ENCODE data around the gene SUV39H2.
"Not testable (repeated sequence)": the region's sequence is repeated elsewhere in the genome, so short reads cannot be mapped to it uniquely, and the experiment has no call there.

SUV39H2 gene

DNA sequence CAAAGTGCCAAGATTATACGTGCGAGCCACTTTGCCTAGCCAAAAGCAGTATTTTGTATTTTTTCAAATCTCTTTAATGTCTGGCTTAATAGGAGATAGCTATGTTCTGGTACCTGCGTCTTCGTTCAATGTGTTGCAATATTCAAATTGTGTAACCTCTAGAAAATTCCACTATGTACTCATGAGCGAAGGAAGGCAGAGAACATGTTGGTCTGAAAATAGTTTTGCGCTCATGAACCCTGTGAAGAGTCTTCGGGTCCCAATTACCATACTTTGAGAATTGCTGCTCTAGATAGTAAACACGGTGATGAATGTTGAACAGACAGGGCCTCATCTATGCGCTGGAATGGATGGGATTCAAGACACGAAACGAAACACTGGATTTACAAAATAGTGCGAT is 2.7 kb upstream of the SUV39H2 start:
- DNase-seq = no peak

DNA sequence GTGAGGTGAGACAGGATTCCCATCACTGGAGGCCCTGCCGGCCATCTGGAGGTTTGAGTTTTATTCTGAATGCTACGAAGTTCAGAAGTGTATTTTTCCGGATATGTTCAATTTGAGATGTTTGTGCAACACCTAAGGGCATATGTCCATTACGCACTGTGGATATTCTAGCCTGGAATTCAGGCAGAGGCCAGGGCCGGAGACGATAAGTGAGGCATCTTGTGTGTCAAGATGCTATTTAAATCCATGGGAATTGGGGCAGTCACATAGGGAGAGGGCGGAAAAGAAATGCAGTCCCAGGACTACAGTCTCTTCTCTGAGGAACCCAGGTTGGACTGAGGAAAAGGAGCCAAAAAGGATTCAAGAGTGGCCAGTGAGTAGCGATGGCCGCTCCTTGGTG is 1.9 kb upstream of the SUV39H2 start:
- DNase-seq = no peak

DNA sequence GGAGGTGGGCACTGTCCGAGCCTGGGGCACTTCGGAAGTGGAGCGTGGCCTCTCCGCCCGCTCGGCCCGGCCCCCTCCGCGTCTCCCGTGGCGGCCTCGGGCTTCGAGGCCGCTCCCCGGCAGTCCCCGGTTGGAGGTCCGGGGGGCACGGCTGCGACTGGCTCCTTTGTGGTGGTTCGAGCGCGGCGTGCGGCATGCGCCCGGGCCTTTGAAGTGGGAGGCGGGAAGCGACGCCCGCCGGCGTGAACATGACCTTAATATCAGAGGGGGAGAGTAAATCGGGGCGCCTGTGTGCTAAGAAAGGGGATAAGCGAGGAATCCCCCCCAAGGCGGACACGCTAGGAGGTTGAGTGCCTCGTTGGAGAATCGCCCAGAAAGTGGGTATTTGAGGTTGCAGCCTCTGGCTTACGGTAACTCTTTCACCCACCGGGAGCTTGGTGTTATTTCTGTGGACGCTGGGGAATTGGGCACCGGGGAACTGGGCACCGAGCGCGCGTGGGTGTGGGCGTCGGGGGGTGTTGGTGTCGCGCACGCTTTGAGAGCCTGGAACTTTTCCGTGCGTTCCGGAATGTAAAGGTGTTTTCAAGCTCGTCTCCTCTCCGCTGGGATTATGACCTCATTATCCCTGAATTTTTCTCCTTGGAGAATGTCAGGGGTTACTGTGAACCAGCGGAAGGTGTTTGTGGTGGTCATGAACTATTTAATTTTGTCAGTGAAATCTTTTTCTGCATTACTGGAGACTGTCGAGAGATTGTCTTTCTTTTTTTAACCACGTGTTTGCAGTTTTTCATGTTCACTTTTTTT is 660 bp downstream of the SUV39H2 start:
- peak; percentile 32 for DNase-seq

DNA sequence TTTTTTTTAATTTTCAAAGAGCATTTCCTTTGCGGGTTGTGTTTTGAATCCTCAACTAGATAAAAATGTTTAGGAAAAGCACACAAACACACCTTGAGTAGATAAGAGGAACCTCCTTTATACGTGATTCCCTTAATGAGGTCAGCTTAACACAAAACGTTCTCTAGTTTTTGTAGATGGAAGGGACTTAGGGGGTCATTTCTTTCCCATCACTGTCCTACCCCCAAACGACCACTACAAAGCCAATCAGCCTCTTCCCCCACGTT is 1.2 kb downstream of the SUV39H2 start:
- no peak for DNase-seq

DNA sequence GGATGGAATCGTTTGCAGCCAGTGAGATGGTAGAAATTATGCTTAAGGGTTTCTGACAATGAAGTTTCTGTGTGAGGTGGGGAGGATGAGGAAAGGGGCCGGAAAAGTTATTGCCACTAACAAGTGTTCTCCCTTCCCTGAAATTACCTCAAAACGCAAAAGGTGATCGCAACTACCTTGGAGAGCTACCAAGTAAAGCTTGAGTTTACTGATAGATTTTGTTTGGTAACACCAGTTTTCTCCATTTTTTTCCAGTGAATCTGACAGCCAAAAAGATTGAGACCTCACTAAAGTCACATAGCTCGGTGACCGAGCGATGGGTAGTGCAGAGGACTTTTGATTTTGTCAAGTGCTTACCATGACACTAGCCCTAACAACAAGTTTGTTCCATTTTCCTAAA is 1.6 kb downstream of the SUV39H2 start:
- DNase-seq = peak; percentile 26

DNA sequence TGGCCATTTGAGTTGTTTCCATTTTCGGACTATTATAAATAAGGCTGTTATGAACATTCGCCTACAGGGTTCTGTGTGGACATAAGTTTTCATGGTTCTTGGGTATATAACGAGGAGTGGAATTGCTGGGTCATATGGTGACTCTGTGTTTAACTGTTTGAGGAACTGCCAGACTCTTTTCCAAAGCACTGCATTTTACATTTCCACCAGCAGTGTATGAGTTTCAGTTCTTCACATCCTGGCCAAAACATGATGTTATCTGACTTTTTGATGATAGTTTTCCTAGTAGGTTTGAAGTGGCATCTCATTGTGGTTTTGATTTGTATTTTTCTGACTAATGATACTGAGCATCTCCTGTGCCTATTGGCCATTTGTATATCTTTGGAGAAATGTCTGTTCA is 5.4 kb downstream of the SUV39H2 start:
- peak; percentile 65 for DNase-seq

DNA sequence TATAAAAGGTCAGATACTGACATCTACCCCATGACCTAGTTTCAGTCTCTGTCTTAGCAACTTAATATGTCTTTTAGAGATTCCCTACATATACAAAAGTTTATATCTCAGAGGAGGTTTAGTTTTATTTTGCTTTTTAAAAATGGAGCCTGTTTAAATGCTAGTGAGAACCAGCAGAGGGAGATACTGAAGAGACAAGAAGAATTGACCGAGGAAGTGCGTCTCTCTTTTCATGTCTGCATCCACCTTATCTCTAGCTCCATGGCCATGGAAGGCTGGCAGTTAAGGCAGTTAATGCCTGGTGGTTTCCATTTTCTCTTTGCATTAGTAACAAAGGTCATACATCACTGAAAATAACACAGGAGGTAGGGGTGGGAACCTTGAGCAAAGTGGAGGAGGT is 10.7 kb downstream of the SUV39H2 start:
- peak; percentile 89 for DNase-seq

DNA sequence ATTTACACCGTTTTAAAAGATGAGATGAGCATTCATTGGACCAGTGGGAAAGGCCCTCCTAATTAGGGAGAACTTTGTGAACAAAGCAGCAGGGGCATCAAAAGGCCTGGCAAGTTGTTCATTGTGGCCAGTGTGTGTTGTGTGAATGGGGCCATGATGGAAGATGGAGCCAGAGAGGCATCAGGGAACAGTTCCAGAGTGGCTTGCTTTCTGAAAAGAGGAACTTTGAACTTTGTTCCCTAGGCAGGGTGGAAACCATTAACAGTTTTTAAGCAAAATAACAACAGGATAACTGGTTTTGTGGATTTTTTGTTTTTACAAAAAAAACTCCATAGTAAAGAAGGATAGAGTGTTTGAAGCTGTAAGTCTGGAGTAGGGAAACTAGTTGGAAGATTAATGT is 12.5 kb downstream of the SUV39H2 start:
- DNase-seq = peak; percentile 23

DNA sequence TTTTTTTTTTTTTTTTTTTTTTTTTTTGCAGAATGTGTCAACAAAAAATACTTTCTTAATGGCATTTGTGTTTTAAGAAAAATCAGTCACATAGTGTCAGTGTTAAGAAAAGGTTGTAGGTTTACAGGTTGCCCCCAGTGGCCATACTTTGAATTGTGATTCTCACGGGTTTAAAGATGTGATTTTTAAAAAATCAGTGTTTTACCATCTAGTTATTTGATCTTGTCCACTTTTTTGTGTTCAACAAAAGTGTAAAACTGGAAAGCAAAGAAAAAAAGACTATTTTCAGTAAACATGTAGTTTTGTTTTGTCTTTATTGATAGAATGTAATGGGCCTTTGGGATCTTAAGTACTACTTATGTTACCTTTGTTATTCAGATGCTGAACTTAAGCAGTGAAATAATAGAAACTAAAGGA is 25.7 kb downstream of the SUV39H2 start:
- DNase-seq = peak; percentile 57

DNA sequence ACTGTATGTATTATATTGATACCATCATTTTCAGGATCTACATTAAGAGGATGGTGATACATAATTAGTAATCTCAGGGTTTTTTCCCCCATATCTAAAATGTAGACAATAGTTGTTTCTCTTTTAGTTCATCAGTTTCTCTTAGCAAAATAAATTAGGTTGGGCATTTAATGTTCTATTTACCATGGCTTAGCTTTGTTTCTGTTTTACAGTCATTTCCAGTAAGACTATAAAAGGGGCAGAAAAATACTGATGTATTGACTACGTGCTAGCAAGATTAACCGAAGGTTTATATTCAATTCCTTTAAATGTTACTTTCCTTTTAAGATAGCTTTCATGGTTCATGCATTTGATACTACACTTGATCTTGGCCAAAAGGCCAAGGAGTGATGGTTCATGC is 26.2 kb downstream of the SUV39H2 start:
- no peak for DNase-seq

DNA sequence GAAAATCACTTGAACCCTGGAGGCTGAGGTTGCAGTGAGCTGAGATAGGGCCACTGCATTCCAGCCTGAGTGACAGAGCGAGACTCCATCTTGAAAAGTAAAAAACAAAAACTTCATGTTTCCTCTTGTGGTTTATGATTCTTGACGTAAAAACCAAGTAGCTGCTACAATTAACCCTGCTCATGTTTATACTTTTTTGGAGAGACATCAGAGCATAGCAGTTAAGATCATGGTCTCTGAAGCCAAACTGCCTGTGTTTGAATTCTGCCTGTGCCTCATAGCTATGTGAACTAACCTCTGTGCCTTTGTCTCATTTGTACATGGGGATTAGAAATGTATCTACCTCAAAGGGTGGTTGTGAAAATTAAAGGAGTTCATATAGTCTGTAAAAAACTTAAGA is 27.2 kb downstream of the SUV39H2 start:
- no peak for DNase-seq

DNA sequence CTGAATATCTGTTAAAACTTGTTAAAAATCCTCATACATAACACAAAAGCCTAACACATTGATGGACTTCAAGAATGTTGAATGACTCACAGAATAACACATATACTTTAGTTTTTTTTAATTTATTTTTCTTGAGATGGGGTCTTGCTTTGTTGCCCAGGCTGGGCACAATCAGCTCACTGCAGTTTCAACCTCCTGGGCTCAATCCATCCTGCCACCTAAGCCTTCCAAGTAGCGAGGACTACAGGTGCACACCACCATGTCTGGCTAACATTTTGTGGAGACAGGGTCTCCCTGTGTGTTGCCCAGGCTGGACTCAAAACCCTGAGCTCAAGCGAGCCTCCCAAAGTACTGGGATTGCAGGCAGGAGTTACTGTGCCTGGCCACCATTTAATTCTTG is 28.1 kb downstream of the SUV39H2 start:
- DNase-seq = no peak

DNA sequence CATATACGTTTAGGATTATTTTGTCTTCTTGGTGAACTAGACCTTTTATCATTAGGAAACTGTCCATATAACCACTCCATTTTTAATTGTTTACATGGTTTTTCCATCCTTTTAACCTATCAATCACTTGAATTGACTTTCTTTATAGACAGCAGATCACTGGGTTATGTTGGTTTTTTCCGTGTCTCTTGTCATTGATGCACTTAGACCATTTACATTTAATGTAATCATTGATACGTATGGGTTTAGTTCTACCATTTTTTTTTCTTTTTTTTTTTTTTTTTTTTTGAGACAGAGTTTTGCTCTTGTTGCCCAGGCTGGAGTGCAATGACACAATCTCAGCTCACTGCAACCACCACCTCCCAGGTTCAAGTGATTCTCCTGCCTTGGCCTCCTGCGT is 28.9 kb downstream of the SUV39H2 start:
- DNase-seq = not testable (repeated sequence)

DNA sequence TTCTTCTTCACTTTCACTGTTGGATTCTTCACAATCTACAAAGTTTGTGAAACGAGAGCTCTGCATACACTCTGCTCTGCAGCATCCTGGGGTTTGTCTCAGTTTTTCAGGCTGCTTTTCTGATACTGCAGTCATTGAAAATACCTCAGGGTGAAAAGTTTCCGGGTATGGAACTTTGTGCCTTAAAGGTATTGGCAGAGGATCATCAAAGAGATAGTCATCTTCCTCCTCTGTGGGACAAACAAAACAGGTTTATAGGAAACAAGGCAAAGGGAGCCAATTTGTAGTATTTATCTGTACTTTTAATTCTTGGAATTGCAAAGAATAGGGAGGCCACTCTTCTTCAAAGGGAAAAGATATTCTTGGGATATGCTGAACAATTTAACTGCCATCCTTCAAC is 30.4 kb downstream of the SUV39H2 start:
- no peak for DNase-seq

DNA sequence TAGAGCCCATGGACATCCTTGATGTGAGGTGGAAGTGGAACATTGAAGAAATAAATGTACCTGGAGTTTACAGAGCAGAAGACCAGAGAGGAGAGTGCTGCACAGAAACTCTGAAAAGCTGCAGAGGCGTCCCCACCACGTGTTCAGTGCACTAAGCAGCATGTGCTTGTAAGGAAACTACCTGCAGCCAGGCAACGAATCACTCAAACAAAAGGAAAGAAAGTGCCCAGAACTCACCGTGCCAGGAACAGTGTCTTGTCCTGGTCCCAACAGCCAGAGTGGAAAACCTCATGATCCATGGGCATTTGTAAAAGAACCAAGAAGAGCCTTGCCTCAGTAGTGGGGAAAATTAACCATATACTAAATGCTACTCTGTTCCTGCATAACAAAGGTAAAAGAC is 32.3 kb downstream of the SUV39H2 start:
- no peak for DNase-seq

DNA sequence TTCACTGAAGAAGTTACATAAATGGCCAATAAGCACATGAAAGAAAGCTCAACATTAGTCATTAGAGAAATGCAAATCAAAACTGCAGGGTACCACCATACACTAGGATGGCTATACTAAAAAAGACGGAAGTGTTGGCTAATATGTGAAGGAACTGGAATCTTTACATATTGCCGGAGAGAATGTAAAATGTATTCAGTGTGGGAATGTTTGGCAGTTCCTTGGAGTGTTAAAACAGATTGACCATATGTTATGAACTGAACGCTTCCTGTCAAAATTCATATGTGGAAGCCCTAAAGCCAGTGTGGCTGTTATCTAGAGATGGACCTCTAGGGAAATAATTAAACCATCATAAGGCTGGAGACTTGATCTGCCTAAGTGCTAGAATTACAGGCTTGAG is 33.1 kb downstream of the SUV39H2 start:
- peak; percentile 13 for DNase-seq

DNA sequence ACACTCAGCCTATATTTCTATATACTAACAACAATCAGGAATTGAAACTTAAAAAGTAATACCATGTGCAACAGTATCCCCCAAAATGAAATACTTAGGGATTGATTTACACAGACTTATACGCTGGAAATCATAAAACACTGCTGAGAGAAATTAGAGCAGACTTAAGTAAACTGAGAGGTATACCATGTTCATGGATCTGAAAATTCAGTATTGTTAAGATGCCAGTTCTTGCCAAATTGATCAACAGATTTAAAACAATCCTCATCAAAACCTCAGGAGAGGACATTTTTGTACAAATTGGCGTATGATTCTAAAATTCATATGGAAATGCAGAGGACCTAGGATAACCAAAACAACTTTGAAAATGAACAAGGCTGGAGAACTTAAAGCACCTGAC is 37.9 kb downstream of the SUV39H2 start:
- DNase-seq = no peak

DNA sequence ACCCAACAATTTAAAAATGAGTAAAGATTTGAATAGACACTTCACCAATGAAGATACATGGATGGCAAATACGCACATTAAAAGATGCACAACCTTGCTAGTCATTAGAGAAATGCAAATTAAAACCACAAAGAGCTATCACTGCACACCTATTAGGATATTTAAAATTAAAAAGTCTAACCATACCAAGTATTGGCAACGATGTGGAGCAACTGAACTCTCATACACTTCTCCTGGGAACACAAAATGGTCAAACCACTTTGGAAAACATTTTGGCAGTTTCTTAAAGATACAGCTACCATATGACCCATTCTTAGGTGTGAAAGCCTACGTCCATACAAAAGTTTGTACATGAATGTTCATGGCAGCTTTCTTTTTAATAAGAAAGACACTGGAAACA is 39.2 kb downstream of the SUV39H2 start:
- DNase-seq = no peak

DNA sequence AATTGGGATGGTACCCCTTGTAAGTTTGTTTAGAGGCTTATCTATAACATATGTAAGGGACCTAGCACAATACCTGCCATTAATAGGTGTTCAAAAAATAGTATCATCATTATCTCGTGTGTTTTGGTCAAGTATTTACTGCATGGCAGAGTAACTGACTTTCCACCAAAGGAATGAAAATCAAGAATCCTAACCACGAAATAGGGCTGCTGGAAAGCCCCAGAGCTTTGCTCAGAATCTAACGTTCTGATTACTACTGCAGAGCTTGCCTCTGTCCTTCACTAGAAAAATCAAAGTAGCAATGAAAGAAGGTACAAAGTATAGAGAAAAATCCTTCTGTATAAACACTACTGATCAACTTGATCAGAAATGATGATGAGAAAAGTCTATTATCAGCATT is 40.3 kb downstream of the SUV39H2 start:
- no peak for DNase-seq

DNA sequence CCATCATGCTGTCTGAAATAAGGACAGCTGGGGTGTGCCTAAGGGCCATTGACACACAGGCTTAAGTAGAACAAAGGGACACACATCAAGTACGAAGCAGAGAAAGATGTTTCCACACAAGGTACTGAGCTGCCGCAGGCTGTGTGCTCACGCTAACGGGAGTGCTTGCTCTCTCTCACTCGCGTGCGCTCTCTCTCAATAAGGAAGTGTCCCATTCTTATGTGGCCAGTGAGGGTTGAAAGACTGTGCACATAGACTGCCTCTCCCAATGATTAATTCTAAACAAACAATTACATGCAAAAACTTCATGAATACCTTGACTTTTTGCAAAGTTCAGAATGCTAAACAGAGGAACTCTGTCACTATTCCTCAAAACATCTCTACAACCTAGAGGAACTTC is 45.3 kb downstream of the SUV39H2 start:
- DNase-seq = no peak

DNA sequence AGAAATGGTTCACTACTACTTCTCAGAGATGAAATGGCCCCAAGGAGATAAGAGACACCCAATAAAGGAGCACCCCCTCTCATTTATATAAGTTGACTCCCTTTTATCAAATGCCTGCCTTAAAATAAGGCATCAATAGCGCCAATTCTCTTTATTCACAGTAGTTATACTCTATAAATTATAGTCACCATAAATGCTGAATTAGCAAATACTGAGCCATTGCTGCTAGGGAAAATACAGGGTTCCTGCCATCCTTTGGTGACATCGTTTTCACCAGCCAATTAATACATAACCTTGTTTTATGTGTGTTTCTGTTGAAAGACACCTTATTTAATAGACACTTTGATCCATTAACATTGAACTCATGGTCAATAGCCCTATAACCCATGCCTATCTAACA is 46.6 kb downstream of the SUV39H2 start:
- DNase-seq = no peak

DNA sequence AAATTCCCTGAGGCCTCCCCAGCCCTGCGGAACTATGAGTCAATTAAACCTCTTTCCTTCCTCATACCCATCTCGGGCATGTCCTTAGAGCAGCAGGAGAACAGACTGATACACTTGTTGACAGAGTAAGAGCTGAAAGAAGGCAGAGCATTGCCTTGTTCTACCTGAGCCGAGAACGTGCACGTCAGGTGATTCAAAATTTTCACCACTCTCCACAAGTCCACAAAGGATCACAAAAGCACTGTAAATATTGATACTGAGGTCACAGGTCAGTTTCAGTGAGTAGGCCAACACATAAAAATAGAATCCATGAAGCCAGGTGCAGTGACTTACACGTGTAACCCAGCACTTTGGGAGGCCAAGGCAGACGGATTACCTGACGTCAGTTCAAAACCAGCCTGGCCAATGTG is 47.4 kb downstream of the SUV39H2 start:
- DNase-seq = no peak

DNA sequence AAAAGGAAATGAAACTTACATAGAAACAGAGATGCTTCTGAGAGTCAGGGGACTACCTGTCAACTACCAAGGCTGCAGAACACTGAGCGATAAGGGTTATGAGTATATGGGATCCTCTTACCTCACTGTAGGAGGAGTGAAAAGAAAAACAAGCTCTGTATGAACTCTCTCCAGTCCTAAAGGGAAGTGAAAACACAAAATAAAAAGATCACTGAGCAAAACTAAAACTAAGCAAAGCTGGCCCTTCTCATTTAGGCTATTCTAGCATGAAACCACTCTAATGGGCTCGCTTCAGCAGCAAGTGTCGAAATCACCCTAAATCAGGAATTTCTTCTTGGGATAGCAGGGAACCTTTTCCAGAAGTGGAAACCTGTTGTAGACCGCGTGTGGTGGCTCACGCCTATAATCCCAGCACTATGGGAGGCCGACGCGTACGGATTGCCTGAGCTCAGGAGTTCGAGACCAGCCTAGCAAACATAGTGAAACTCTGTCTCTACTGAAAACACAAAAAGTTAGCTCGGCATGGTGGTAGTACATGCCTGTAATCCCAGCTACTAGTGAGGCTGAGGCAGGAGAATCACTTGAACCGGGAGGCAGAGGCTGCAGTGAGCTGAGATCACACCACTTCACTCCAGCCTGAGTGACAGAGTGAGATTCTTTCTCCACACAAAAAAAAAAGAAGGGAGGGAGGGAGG is 48.2 kb downstream of the SUV39H2 start:
- DNase-seq = no peak

DNA sequence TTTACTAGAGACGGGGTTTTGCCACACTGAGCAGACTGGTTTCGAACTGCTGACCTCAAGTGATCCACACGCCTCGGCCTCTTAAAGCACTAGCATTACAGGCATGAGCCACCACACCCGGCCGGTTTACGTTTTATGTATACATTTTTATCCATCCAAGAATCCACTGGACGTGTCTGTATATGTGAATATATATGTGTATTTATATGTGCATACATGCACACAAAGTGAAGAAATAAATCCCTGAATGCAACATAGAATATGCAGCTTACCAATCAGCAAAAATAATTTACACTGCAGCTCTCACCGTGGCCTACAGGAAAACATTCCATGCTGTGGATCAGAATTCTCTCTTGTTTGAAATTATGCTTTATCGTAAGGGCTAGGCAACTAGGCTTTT is 51.9 kb downstream of the SUV39H2 start:
- DNase-seq = no peak

DNA sequence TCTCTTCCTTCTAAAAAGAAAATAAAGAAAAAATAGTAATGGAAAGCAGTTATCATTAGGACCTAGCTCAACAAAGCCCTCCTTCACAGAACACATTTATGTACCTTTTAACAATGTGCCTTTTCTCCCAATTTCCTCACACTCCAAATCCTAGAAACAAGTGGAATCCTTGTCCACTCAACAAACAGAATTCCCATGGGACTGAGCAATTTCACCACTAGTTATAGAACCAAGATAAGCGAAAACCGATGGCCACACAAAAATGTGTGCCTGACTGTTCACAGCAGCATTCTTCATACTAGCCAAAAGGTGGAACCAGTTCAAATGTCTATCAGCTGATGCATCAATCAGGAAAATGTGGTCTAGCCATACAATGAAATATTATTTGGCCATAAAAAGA is 57.9 kb downstream of the SUV39H2 start:
- no peak for DNase-seq
